Mucosa of gallbladder (tissue), 1 donor: ENCODE results near the gene PPP2R2C. TPM values are rescaled to one million over a fixed set of nuclear protein-coding genes. Genes with fewer than 3 reads are reported as not detected.
A peak's percentile ranks its signal among the peaks of the same experiment; 100 is the strongest.

Experiments used
- DNase-seq: peaks from one replicate; pipeline ENCODE4 v3.0.0-alpha.2; 2020; ENCODE audit warnings: low spot score
- total RNA-seq: library from RNA; stranded (reverse); gene quantifications from one replicate; pipeline ENCODE4 v1.2.1, GENCODE V29; 2021
- donor health status: DM: no; HTN: no; CAD: no.

Gene PPP2R2C
- total RNA-seq, 1 donor from 2014 or later: 0.49 TPM

DNA sequence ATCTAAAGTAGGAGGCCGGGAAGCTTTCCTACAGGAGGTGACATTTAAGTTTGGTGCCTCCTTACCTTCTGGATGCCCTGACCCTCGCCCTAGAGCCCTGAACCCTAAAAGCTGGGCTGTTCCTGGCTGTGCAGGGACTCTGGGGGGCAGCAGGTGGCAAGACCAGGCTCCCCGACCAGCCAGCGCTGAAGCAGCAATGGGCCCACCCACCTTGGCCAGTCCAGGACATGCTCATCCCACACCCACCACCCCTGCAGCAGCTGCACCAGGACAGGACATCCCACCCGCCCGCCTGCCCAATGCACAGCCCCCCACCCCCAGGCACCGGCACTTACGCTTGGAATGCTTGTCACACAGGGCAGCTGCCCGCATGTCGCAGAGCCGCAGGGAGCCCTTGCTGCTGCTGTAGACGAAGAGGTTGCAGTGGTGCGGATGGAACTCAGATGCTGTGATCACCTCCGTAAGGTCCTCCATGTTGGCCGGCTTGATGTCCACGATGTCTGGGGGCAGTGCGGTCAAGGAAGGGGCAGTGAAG is 124.8 kb downstream of the PPP2R2C start:
- DNase-seq: no peak

DNA sequence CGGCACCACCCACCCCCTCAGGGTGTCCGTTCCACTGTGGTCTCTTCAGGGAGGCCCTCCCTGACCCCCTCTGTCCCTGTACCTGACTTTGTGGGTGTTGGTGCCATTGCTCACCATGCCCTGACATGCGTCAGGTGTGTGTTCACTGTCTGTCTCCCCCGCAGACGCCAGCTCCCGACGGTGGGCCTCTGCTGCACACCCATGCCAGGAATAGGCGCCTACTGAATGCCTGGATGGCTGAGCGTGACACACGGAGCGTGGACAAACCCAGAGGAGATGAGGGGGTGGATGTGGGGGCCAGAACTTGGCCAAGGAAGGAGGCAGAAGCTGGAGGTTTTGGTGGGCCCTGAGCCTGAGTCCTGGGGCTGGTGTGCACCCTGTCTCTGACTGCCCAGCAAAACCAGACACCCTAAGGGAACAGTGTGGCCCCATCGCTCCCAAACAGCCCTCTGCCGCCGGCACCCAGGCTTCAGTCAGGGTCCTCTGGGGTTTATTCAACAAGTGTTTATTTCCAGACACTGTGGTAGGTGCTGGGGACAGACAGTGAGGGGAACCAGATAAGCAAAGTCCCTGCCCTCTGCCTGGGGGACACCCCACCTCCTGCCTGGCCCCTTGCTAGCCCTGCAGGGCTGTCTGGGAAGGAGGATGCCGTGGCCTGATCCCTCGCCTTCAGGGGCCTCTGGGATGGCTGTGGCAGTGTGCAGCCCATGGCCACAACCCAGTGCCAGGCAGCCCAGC is 125.9 kb downstream of the PPP2R2C start:
- no peak for DNase-seq

DNA sequence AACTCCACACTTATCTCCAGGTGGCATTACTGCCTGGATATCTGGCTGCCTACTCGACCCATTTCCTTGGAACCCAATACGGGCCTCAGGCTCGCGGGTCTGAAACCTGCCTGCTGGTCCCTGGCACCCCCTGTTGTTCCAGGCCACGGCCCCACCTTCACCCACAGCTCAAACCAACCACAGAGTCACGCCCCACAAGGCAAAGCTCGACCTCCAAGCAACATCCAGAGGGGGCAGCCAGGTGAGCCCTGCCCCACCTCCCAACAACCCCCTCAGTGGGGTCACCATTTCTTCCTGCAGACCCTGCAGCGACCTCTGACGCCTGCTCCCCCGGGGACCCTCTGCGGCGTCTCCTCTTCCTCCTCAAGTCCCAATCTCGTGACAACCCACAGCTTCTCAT is 126.5 kb downstream of the PPP2R2C start:
- DNase-seq: no peak

DNA sequence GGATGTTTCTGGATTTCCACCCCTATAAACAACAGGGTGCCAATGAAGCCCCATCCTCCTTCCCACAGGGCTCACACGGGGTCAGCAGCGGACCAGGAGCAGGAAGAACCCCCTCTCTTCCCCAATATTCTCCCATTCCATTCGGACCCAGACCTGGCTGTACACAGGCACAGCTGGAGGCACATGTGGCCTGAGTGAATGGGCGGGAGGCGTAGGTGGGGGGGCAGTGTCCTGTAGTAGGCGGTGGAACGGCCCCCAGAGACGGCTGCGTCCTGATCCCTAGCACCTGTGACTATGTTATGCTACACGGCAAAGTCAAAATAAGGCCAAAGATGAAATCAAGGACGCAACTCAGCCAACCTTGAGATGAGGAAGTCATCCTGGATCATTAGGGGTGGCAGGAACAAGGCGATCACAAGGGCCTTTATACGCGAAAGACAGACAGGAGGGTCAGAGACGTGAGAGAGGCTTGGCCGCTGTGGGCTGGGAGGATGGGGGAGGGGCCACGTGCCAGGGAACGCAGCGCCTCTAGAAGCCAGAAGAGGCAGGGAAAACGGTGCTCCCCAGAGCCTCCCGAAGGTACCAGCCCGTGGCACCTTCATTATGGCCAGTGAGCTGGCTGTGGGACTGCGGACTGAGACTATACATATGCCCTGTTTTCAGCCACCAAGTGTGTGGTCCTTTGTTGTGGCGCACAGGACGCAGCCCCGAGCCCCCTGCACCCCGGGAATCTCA is 127.2 kb downstream of the PPP2R2C start:
- no peak for DNase-seq

DNA sequence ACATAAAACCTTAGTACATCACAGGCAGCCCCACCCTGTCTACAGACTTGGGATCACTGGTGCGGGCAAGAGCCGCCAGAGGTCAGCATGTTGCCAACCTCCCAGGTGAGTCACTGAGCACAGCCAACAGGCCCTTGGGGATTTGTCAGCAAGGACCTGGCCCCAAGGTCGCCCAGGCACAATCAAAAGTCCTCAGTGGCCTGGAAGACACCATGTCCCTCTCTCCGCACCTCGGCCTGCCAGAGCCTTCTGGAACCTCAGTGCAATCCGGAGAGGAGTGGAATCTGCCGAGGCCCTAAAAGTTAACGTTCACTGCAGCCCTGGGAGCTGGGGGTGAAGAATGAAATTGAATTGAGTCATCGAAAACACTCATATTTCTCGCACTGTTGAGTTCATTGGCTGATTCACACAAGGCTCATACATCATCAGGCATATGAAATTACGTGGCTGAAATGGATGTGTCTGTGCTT is 128.4 kb downstream of the PPP2R2C start:
- DNase-seq: peak; percentile 31

DNA sequence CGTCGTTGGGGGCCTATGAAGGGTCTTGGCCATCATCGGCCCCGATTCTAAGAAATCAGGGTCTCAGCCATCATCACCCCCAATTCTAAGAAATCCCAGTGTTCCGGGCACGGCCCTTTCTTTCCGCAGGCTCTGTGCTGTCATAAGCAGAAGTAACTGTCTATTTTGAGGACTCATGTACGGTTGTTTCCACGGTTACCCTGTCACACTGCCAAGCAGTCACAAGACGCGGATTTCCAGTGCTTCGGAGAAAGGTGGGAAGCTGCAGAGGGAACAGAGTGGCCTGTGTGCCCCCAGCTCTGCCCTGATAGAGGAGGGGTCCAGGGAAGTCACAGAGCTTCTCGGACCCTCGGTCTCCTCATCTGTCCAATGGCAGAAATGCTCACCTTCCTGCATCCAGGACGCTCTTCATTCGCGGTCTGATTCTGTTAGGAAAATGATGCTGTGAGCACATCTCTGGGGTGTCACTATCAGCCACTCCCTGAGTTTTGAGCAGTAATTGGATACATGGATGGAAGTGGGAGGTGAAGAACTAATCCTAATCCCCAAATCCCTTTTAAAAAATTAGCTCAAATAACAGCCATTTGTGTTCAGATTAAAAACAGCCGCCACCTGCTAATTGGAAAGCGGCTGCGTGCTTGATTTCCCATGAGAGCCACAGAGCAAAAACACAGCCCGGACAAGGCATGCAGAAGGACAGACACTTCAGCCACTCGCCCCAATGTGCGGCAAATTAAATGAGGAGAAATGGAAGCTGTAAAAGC is 129.7 kb downstream of the PPP2R2C start:
- no peak for DNase-seq

DNA sequence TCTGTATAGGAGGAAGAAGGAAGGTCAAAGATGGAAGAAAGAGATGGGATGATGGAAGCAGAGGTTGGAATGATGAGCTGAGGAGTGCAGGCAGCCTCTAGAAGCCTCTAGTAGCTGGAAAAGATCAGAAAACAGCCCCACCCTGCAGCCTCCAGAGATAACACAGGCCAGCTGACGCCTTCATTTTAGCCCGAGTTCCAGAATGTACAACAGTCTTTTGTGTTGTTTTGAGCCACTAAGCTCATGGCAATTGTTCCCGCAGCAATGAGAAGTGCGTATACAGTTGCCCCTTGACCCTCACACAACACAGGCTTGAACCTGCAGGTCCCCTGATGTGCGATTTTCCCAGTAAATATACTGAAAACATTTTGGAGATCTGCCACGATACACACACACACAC is 130.7 kb downstream of the PPP2R2C start:
- DNase-seq: no peak

DNA sequence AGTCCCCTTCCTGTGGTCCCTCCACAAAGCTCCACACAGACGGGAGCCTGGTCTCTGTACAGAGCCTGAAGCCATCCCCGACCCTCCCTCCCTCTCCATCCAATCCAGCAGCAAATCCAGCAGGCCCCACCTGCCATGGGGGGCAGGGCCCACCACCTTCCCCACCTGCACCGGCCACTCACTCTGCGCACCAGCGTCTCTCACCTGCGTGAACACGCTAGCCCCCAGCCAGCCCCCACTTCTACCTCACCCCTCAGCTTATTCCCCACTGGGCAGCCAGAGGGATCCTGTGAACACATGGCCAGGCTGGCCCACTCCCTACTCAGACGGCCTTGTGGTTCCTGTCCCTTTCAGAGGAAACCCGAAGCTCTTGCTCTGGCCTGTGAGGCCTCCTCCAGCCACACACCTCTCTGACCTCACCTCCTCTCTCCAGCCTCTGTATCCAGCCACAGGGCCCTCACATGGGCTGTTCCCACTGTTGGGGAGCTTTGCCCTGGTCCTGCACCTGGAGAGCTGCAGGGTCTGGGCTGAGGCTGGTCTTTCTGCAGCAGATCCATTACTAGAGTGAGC is 131.9 kb downstream of the PPP2R2C start:
- no peak for DNase-seq

DNA sequence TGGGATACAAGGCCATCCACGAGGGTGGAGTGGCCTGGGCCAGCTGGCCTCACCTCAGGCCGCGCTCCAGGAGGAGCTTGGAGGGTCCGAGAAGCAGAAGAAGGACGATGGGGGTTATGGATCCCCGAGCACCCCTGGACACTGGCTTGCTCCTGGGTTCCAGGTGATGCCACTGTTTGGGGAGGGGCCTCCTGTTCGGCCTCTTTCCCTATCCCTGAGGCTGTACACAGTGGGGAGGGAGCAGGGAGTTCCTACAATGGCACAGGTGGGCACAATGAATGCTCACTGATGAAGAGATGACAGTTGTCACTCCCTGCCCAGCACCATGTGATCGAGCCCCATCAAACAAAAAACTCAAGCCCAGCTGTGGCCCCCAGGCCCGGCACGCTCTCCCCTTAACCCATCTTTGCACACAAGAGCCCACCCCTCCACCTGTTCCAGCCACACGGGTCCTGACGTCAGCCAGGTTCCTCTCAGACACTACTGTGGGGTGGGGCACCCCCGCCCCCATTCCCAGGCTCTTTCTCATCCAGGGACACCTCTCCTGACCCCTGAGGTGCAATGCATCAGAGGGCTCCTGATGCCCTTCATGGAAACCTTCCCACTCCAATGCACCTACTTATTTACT is 132.5 kb downstream of the PPP2R2C start:
- no peak for DNase-seq

DNA sequence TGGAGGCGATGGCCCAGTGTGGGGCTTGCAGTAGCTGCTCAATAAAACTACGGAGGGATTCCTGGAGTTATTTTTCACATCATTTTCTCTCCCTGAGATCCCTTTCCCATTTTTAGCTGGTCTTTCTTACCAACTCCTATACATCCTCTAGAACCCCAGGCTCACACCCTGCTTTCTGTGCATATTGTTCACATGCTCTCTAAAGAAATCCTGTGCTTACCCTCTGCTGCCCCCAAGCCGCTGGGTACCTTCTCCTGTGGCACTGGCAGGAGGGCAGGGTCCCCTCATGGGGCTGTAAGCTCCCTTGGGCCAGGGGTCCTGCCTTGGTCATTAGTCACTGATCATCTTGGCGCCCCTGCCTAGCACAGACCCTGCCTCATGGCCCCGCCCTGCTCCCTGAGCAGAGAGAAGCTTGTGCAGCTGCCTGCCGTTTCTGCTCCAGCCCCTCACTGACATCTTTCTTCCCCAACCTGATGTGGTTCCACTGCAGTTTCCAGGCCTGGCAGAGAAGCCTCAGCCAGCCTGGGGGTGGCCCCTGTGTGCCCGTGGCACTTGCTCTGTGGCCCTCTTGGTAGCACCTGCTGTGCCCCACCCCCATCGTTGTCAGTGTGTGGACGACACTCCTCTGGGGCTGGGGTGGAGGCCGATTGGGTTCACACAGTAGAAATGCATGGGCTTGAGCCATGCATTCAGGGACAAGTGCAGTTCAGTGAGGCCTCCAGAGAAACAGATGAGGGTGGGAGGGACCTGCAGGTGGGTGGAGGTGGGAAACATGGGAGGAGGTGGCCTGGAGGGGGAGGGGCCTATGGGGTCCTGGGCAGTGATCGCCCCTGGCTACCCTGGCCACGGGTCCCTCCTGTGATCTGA is 133.2 kb downstream of the PPP2R2C start:
- no peak for DNase-seq

DNA sequence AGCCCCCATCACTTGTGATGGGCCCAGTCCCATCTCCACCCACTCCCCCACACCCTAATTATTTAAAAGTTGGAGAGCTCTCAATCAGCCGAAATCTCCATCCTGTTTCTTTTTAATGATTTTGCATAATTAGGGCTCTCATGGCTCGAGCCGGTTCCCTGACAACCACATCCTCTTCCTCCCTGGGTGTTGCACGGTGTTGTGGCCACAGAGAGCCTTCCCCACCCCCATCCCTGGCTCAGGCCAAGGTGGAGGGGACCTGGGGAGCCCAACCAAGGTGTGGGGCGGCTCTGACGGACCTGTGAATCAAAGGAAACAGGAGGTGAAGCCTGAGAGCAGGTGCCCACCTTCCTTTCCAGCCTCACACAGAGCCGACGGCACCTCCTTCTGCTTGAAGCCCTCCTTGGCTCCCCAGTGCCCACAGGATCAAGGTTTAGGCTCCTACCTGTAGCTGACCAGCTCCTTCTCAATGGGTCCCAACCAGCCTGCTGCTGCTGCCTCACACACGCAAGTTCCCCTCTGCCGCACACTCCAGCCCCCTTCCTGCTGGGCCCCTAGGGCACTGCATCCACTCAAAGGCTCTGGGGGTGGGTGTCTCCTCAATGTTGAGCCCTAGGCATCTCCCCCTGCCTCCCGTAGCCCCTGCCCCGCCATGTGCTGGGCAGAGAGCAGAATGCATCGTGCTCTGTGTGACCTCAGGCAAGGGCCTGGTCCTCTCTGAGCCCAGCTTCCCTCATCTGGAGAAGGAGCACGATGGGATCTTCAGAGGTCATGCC is 134.1 kb downstream of the PPP2R2C start:
- DNase-seq: no peak

DNA sequence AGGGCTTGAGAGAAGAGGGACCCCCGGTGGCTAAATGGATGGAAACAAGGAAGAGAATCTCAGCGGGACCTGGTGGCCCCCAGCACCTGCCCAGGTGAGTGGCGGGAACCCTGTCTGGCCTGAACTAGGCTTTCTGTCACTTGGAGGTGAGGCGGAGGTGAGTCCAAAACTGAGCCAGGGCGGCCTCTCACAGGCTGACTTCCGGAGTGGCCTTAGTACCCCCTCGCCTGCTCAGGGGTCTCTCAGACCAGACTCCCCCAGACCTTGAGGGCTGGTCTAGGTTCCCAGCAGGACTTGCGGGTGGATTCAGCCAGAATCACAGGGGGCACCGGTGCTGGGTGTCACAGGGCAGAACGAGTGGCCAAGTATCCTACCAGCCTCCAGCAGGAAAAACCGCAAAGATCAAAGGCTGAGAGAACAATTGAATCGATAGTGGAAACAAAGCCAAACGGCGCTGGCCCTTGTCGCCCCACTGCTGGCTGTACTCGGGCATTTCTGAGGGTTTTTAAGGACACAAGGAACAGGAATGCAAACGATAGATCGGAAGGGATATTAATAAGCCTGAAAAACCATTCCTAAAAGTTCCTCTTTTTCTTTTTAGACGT is 135.0 kb downstream of the PPP2R2C start:
- peak; percentile 82 for DNase-seq

DNA sequence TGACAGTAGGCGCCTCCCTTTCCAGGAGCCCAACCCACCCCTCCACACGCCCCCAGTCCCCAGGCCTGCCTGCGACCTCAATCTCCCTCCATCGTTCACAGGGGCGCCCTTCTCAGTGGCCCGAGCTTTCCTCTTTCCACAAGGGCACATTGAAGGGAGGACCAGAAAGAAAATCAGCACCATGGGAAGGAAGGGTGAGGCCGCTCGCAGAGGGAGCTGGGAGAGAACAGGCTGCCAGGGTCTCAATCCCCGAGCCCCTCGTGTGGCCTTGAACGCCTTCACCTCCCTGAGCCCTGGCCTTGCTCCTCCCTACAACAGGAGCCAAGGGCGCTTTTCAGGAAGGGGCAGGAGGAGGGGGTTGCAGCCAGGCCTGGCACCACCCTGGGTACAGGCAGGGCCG is 136.2 kb downstream of the PPP2R2C start:
- DNase-seq: no peak

DNA sequence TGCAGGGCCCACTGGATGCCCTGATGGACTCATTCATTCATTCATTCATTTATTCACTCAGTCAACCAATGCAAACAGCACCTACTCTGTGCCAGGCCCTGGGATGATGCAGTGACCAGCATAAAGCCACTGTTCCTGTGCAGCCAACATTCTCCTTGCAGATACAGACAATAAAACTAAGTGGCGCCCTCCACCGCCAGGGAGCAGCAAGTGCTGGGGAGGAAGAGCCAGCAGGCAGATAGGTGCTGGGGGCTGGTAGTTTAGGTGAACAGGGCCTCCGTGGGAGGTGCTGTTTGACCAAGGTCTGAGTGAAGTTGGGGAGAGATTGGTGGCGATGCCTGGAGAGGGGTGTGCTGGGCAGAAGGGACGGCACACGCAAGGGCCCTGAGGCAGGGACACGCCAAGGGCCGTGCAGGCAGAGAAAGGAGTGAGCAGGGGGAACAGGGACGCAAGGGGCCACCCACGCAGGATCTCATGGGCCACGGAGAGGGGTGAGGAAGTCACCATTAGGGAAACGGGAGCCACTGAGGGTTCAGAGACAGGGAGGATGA is 137.3 kb downstream of the PPP2R2C start:
- DNase-seq: no peak

DNA sequence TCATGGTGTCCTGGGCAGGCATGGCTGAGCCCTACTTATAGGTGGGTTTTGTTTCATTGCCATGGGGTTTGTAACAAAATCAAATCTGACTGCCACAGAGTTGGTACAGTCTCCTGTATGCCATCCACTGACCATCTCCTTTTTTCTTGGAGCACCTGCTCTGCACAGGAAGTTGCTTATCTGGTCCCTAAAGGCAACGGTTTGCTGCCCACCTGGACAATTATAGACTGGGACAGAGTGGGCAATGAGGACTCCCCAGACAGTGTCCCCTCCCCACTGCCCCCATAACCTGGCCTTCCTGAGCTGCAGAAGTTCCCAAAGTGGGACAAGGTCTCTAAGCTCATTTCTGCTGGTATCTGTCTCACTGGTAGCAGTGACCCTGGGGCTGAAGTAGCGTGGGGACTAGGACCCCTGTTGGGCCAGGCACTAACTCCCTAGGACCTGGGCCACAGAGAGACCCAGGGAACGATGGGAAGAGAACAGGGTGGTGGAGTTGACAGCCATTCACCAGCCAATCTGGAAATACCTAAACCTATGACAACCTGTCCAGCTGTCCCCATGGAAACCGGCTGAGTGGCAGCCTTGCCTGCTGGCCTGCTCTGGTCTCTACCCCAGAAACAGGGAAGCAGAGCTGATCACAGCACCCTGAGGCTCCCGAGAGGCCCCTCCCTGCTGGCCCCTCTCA is 138.1 kb downstream of the PPP2R2C start:
- DNase-seq: no peak

DNA sequence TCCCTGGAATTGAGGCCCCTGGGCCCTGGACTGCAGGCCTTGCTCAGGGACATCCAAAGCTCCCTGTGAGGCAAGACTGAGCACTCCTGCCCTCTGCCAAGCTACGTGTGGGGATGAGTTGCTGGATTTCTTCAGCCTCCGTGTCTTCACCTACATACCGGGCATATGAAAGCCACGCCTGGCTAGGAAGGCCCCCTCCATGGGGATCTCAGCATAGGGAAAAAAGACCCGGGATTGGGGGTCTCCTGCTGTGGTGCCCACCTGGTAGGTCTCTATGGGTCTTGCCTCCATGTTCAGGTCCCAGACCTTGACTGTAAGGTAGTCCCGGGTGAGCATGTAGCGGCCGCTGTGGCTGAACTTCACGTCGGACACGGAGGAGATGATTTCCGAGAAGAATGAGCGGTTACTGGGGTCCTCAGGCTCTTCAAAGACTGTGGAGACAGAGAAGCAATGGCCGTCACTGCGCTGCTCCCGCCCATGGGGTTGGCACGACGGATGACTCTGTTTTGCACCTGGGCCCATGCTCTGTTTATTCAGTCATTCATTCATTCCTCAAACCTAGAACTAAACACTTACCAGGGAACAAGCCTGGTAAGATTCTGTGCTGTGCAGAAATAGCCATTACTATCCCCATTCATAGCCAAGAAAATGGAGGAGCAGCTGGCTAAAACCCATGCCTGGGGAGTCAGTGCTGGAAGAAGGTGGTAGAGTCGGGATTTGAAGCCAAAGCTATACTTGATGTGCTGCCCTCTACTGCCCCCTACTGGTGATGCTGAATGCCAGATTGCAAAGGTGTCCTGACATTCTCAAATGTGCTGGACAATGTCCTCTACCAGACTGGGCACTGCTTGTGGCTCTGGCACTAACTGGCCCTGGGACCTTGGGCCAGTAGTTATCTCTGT is 138.9 kb downstream of the PPP2R2C start:
- no peak for DNase-seq

DNA sequence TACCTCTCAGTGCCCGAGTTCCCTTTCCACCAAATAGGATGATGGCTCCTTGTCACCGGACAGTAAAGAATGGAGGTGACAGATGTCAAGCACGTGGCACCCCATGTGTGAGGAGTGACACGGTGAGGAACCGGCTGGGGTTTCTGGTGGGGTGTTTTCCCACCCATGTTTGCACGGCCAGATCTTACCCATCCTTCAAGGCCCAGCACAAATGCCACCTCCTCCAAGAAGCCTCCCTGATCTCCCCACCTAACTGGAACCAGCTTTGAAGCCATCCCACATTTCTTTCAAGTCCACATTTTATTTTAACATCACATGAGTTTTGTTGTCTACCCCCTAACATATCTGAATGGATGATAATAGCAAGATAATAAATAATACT is 139.8 kb downstream of the PPP2R2C start:
- no peak for DNase-seq
